ENCODE measurements around the gene IGLON5.

Gene IGLON5

GRCh38 chr19:51311351-51312257 is at the start of gene IGLON5:
Gene IGLON5, plus strand, starts transcription at chr19:51311644. Its CDS starts 204 bp downstream, at chr19:51311848.
- no peak for DNase-seq (ENCODE audit: low spot score)

- DNase-seq (ENCODE audit: low spot score), result no peak
Observed at GRCh38 chr19:51263808-51264207, 47.6 kb upstream of the IGLON5 start.

DNA sequence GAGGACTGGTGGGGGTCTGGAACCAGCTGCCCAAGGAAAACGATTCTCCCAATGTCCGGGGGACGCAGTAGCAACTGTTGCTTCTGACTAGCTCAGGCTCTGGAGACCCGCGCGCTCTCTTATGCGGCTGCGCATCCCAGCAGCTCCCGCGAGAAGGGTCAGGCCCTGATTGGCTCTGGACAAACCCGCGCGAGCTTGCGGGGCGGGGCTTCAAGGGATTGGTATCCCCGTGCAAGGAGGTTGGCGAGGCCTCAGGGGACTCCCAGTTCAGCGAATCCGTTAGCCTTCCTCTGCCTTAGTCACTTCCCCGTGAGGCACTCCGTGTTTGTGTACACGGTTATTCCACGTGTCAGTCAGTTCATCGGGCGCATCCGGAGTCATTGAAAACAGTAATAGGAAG is 40.4 kb upstream of the IGLON5 start:
- DNase-seq (ENCODE audit: low spot score), result no peak

DNA sequence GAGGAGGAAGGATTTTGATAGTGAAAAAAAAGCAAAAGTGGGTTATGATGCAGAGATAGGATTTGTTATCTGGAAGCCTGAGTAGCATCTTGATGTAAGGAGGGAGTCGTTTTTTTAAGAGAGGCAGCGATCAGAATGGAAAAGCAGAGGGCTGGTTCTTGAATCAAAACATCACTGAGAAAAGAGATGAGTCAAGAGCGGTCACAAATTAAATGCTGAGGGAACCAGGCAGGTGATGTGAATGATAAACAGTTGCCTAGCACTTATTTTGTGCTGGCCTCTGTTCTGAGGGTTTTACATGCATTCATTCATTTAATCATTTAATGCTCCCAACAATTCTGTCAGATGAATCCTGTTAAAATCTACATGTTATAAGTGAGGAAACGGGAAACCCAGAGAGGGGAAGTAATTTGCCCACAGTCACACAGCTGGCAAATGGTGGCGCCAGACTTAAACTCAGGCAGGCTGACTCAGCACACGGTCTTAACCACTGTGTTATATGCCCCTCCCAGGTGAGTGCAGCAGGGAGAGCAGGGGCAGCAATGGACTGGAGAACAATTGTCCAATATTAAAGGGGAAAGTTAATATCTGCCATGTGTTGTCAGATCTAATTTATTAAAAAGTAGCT is 39.1 kb upstream of the IGLON5 start:
- no peak for DNase-seq (ENCODE audit: low spot score)

GRCh38 chr19:51274049-51274770 is 37.2 kb upstream of the IGLON5 start:
- no peak for DNase-seq (ENCODE audit: low spot score)

DNA sequence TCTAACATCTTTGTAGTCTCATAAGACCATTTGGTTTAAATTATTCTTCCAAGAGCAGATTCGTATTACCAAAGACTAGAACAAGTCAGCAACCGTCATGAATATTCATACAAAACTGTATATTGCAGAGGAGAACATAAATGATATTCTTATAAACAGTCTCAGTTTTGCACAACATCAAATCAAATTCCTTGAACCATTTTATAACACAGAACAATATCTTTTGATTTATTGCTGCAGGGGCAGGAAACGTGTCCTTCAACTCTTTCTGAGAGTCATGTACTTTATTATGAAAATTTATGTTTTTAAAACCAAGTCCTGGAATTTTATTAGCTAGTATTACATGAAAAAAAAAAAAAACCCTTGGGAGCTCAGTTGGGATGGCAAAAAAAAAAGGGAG is 34.3 kb upstream of the IGLON5 start:
- no peak for DNase-seq (ENCODE audit: low spot score)

GRCh38 chr19:51282335-51282734 is 29.1 kb upstream of the IGLON5 start:
- DNase-seq (ENCODE audit: low spot score), result no peak

GRCh38 chr19:51285682-51286081 is 25.8 kb upstream of the IGLON5 start:
- no peak for DNase-seq (ENCODE audit: low spot score)

DNA sequence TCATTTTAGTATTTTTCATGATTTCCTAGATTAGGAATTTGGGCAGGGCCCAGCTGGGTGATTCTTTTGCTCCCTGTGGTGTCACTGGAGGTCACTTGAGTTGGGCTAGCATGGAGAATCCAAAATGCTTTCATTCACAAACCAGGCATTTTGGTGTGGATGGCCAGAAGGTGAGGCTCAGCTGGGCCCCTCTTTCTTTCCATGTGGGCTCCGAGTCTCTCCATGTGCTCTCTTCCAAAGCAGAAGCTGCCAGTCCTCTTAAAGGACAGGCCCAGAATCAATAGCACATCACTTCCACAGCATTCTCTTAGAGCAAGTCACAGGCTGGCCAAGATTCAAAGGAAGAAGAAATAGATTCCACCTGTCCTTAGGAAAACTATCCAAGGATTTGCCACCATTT is 21.8 kb upstream of the IGLON5 start:
- DNase-seq (ENCODE audit: low spot score), result no peak

DNA sequence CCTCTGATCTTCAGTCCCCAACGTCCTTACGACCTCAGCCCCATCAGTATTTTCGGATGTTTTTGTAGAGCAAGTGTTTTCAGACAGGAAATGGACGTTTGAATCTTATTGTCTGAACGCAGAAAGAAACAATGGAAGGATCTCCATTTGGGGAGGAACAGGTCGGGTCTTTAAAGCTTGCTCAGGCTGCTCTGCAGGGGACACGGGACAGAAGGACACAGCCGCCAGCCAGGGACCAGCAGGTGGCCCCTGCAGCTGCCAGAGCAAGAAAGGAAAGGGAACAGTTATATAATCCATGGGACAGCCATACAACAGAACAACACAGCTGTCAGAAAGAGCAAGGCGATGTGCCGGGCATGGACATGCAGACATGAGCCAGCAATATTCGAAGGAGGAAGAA is 18.5 kb upstream of the IGLON5 start:
- DNase-seq (ENCODE audit: low spot score), result no peak

DNA sequence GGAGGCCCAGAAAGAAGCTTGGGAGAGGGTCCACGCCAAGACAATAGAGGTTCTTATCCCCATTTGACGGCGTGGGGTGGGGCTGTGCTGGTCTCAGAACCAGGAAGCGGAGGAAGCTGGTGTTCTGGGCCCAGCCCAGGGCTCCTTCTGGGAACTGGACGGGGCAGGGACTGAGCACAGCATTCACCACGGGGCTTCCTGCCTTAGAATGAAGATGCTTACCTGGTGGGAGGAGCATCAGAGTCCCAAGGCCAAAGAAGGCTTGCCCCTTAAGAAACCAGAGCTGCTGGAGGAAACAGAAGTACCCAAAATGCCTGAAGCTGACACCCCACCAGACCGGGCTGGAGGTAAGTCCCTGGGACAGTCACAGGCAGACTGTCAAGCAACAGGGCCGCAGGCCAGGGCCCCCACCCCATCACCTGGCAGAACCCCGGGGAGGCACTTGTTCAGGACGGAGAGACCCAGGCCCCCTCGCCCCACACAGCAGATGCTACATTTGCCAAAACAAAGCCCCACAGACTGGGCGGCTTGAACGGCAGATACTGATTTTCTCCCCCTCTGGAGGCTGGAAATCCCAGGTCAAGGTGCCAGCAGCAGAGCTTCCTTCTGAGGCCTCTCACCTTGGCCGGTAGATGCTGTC is 17.8 kb upstream of the IGLON5 start:
- DNase-seq (ENCODE audit: low spot score), result no peak

DNA sequence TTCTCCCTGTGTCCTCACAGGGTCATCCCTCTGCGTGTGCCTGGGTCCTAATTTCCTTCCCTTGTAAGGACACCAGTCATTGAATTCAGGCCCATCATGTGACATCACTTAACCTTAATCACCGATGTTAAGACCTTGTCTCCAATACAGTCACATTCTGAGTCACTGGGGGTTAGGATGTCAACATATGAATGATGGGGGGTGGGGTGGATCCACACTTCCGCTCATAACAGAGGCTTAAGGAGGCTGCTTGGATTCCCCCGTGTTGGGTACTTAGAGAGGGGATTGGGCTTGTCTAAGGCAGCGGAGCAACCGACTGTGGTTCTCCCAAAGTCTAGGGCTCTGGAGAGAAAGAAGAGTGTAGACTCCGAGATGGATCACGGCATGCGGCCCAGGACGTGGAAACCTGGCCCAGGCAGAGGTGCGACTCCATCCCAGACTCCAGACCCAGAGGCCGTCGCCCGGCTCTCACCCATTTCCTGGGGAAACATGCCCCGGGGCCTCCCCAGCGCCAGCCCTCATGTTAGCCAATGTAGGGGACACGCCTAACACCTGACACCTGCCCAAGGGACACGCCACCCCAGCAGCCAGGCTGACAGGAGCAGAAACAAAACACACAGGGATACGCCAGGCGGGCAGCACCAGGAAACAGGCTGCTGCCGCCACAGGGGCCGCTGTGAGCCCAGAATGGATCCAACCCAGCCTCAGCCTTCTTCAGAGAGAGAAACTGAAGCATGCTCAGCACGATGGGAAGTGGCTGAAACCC is 17.1 kb upstream of the IGLON5 start:
- no peak for DNase-seq (ENCODE audit: low spot score)

- DNase-seq (ENCODE audit: low spot score), result no peak
Observed at GRCh38 chr19:51294977-51295375, 16.5 kb upstream of the IGLON5 start.

GRCh38 chr19:51295382-51296126 is 15.9 kb upstream of the IGLON5 start:
- no peak for DNase-seq (ENCODE audit: low spot score)

DNA sequence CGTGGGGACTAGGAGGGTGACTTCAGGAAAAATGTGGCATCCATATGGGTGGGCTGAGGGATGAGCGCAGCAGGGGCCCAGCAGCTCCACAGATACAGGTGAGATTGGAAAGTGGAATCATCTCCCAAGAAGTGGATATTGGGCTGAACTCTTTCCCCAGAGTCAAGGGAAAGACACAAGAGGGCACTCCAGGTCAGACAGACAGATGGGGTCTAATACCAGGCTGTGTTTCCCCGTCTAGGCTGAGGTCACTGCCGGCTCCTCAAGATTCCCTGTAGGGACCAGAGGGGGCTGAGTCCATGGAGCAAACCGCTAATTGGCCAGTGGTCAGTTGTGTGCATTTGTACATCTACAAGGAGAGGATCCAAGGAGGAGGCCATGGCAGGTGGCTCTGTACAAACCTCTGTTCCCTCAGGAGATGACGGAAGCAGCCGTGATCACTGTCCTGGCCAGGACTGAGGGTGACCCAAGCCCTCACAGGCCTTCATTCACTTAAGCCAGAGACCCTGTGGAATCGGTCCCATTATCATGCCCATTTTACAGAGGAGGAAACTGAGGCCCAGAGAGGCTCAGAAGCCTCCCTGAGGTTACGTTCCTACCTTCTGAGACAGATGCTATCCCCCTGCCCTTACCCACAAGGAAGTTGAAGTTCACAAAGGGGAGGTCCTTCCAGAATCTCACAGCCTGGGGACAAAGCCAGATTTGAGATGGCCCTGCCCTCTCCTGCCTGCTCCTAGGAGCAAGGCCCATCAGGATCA is 14.9 kb upstream of the IGLON5 start:
- DNase-seq (ENCODE audit: low spot score), result no peak

GRCh38 chr19:51297406-51297805 is 14.0 kb upstream of the IGLON5 start:
- no peak for DNase-seq (ENCODE audit: low spot score)

DNA sequence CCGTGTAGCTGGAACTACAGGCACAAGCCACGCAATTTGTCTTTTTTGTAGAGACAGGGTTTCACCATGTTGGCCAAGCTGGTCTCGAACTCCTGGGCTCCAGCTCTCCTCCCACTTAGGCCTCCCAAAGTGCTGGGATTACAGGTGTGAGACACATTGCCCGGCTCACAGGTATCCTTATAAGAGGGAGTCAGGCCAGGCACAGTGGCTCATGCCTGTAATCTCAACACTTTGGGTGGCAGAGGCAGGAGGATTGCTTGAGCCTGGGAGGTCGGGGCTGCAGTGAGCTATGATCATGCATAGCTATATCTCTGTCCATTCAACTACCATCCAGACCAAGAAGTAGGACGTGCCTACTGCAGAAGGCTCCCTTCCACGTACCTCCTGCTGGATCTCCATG is 10.2 kb upstream of the IGLON5 start:
- DNase-seq (ENCODE audit: low spot score), result no peak

- DNase-seq (ENCODE audit: low spot score), result no peak
Observed at GRCh38 chr19:51305479-51305878, 6.0 kb upstream of the IGLON5 start.

- DNase-seq (ENCODE audit: low spot score), result no peak
Observed at GRCh38 chr19:51316688-51317087, 5.2 kb downstream of the IGLON5 start.

DNA sequence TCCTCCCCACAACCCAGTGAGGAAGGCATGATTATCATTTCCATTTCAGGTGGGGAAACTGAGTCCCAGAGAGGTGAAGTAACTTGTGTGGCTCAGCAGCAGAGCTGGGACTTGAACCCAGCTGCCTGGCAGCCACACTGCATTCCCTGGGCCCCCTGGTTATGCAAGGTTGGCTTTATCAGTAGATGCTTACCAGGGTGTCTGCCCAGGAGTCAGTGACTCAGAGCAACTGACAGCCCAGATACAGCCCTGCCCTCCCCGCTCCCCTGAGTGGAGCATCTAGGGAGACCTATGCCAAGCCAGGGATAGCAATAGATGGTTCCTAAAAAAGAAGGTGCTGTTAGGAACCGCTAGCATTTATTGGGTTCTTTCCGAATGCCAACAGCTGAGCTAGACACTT is 5.9 kb downstream of the IGLON5 start:
- DNase-seq (ENCODE audit: low spot score), result no peak
